Measurements from ENCODE around the gene DOCK8. TPM values are rescaled to one million over a fixed set of nuclear protein-coding genes. Genes with fewer than 3 reads are reported as not detected.

DOCK8 gene
- total RNA-seq, 1 experiment from 2014 or later: 0.37 TPM

GRCh38 chr9:265209-265870, 50.7 kb downstream of the DOCK8 start:
- H3K36me3 ChIP-seq (ENCODE audit: control insufficient read depth in 1 of 2, insufficient read depth in 2 of 2, low read length in 2 of 2): no peaks in the 10 kb centered on the region
- ChIA-PET POLR2A (no interaction called here), CTCF (no interaction called here), RAD21 (ENCODE audit: low non-redundant PET in 1 of 2, low total read pairs in 2 of 2, uncharacterized antibody in 2 of 2, unreplicated experiment in 2 of 2) (no interaction called here)
- TF ChIP-seq YY1 (IDR thresholded peaks at IDR 0.05; ENCODE audit: extremely low read depth, insufficient replicate concordance, low read depth, low read length) (no peak), SP1 (IDR thresholded peaks at IDR 0.05; ENCODE audit: low read depth) (no peak), SRF (IDR thresholded peaks at IDR 0.05; ENCODE audit: low read depth) (no peak), CEBPB (IDR thresholded peaks at IDR 0.05; ENCODE audit: low read depth) (no peak), CTCF (IDR thresholded peaks at IDR 0.05 in 2 of 3, conservative IDR thresholded peaks at IDR 0.05 in 1 of 3; ENCODE audit: borderline replicate concordance in 1 of 3, insufficient read depth in 1 of 3, low read depth in 2 of 3, low read length in 2 of 3) (no peak), ZNF274 (IDR thresholded peaks at IDR 0.05; ENCODE audit: low read depth, low read length) (no peak), POLR2A (IDR thresholded peaks at IDR 0.05; ENCODE audit: borderline replicate concordance, extremely low read depth, insufficient read depth, insufficient read length) (no peak), EGR1 (IDR thresholded peaks at IDR 0.05; ENCODE audit: low read depth) (no peak), CBX3 (IDR thresholded peaks at IDR 0.05; ENCODE audit: low read depth) (no peak), EZH2phosphoT487 (IDR thresholded peaks at IDR 0.05; ENCODE audit: borderline replicate concordance) (no peak), MAX (IDR thresholded peaks at IDR 0.05) (no peak), RAD21 (IDR thresholded peaks at IDR 0.05; ENCODE audit: low read depth) (no peak)
- TF ChIP-seq, protein P1, sequence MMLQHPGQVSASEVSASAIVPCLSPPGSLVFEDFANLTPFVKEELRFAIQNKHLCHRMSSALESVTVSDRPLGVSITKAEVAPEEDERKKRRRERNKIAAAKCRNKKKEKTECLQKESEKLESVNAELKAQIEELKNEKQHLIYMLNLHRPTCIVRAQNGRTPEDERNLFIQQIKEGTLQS (IDR thresholded peaks at IDR 0.05): no peak
- TF ChIP-seq, protein P2, sequence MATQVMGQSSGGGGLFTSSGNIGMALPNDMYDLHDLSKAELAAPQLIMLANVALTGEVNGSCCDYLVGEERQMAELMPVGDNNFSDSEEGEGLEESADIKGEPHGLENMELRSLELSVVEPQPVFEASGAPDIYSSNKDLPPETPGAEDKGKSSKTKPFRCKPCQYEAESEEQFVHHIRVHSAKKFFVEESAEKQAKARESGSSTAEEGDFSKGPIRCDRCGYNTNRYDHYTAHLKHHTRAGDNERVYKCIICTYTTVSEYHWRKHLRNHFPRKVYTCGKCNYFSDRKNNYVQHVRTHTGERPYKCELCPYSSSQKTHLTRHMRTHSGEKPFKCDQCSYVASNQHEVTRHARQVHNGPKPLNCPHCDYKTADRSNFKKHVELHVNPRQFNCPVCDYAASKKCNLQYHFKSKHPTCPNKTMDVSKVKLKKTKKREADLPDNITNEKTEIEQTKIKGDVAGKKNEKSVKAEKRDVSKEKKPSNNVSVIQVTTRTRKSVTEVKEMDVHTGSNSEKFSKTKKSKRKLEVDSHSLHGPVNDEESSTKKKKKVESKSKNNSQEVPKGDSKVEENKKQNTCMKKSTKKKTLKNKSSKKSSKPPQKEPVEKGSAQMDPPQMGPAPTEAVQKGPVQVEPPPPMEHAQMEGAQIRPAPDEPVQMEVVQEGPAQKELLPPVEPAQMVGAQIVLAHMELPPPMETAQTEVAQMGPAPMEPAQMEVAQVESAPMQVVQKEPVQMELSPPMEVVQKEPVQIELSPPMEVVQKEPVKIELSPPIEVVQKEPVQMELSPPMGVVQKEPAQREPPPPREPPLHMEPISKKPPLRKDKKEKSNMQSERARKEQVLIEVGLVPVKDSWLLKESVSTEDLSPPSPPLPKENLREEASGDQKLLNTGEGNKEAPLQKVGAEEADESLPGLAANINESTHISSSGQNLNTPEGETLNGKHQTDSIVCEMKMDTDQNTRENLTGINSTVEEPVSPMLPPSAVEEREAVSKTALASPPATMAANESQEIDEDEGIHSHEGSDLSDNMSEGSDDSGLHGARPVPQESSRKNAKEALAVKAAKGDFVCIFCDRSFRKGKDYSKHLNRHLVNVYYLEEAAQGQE (IDR thresholded peaks at IDR 0.05; ENCODE audit: low read depth): no peak
- H3K9ac ChIP-seq (ENCODE audit: low read length): no peak overlapping the region
- H3K27me3 ChIP-seq (ENCODE audit: insufficient read depth, low read length): peaks cover 4% of the 10 kb centered on the region; the same call in 1 of the 2 replicates
- no peaks in the 10 kb centered on the region for H3K9me2 ChIP-seq (ENCODE audit: insufficient read depth)
- H3K27ac ChIP-seq (ENCODE audit: low read depth, low read length): no peak overlapping the region
- intact Hi-C loops (cut with micrococcal nuclease): no loop called here
- H3K4me2 ChIP-seq (ENCODE audit: low read length): no peak overlapping the region
- H3K4me1 ChIP-seq (ENCODE audit: control insufficient read depth in 1 of 2, insufficient read depth in 2 of 2, low read length in 2 of 2): no peaks in the 10 kb centered on the region
- DNase-seq (ENCODE audit: low read depth, low spot score): no peak
- no peak overlapping the region for H3K4me3 ChIP-seq (replicated peaks in 1 of 2; ENCODE audit: low read depth in 1 of 2, low read length in 2 of 2)
- ATAC-seq: no peak
- H3K79me2 ChIP-seq (ENCODE audit: insufficient read depth, low read length): no peaks in the 10 kb centered on the region
- no TSS peak for BruUV-seq (replicated peaks)
- no peaks in the 10 kb centered on the region for H4K20me1 ChIP-seq (ENCODE audit: insufficient read depth)
- H3K9me3 ChIP-seq (ENCODE audit: control insufficient read depth in 1 of 2, insufficient read depth in 1 of 2, low read depth in 1 of 2, low read length in 2 of 2): no peaks in the 10 kb centered on the region
- H2AFZ ChIP-seq (ENCODE audit: low read depth, low read length, poor library complexity, severe bottlenecking): no peak overlapping the region

All from HCT116 (cell line).